GM19239 (cell line): ENCODE results near the gene PIK3R5.
A peak's percentile ranks its signal among the peaks of the same experiment; 100 is the strongest.

ENCODE experiments used
- DNase-seq: peaks from one replicate; pipeline ENCODE4 v3.0.0; 2011; ENCODE audit warnings: low spot score; ENCODE audit not compliant: insufficient read length
- FAIRE-seq: peaks from 2 replicates; lab custom pipeline; 2011; peaks lifted over from hg19 to GRCh38; lab: Jason Lieb, UNC

PIK3R5 gene, protein sequence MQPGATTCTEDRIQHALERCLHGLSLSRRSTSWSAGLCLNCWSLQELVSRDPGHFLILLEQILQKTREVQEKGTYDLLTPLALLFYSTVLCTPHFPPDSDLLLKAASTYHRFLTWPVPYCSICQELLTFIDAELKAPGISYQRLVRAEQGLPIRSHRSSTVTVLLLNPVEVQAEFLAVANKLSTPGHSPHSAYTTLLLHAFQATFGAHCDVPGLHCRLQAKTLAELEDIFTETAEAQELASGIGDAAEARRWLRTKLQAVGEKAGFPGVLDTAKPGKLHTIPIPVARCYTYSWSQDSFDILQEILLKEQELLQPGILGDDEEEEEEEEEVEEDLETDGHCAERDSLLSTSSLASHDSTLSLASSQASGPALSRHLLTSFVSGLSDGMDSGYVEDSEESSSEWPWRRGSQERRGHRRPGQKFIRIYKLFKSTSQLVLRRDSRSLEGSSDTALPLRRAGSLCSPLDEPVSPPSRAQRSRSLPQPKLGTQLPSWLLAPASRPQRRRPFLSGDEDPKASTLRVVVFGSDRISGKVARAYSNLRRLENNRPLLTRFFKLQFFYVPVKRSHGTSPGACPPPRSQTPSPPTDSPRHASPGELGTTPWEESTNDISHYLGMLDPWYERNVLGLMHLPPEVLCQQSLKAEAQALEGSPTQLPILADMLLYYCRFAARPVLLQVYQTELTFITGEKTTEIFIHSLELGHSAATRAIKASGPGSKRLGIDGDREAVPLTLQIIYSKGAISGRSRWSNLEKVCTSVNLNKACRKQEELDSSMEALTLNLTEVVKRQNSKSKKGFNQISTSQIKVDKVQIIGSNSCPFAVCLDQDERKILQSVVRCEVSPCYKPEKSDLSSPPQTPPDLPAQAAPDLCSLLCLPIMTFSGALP

DNA sequence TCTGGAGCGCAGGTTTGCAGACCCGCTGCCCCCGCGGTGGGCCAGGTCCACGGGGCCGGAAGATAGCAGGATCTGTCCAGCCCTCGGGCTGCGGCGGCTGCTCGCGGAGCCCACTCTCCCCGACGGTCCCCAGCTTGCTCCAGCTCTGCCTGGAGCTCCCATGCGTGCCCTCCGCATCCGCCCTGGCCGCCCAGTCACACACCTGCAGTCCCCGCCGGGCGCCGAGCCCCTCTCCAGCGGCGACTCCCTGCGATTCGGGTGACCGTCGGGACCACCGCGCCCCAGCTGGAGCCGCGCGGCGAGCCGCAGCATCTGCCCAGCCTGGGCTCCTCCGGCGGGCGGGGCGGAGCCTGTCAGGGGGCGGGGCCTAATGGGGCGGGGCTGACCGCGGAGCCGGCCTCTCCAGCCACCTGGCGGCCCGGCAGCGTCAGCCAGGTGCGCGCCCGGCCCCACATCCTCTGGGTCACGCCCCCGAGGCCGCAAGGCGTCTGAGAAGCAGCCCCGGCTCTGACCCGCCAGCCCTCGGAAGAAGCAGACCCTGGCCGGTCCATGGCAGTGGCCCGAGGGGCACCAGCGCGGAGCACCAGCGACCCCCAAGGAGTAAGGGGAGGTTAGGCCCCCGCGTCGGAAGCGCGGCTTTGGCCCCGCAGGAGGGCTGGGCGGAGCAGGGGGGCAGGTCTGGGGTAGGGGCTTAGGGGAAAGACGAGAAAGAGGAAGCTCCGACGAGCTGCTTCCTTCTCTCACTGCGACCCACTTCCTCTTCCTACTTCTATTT, at the start of gene PIK3R5:
TSS of gene PIK3R5 (minus strand) at position 314 of the 775 bp plus-strand sequence. CDS start 54,213 bp downstream, outside the sequence.
- DNase-seq (peak; percentile 87), FAIRE-seq (peak; percentile 88)

DNA sequence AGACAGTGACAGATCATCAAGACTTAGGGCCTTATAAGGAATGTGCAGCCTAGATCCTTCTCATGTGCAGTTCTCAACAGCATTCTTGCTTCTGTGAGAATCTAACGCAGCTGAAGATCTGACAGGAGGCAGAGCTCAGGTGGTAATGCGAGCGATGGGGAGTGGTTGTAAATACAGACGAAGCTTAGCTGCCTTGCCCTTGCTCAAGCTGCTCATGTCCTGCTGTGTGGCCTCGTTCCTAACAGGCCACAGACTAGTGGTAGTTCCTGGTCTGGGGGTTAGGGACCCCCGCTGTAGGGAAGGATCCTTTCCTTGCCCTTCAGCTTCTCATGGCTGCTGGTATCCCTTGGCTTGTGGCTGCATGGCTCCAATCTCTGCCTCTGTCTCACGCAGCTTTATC, 45.5 kb upstream of the PIK3R5 start:
- DNase-seq (no peak), FAIRE-seq (no peak)

DNA sequence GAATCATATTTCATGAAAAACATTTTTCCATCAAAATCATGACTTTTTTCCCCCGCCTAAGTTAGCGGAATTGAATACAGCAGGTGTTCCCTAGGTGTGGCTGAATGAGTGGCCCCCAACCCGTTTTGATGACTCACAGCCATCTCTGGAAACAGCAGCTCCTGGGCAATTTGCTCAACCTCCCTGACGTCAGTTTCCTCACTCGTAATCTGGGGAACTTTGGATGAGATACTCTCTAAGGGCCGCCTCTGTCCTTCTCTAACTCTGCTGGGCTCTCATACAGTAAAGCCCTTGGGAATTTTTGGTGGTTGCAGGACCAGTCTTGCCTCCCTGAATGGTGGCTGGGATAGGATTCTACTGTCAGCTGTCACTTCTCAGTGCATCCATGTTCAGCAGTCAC, 44.2 kb upstream of the PIK3R5 start:
- FAIRE-seq (no peak), DNase-seq (no peak)

GRCh38 chr17:9009096-9009495, 43.6 kb upstream of the PIK3R5 start:
- DNase-seq (no peak), FAIRE-seq (no peak)

GRCh38 chr17:9007052-9007714, 41.7 kb upstream of the PIK3R5 start:
- FAIRE-seq = no peak
- no peak for DNase-seq

GRCh38 chr17:9006175-9006767, 40.8 kb upstream of the PIK3R5 start:
- FAIRE-seq (no peak), DNase-seq (no peak)

DNA sequence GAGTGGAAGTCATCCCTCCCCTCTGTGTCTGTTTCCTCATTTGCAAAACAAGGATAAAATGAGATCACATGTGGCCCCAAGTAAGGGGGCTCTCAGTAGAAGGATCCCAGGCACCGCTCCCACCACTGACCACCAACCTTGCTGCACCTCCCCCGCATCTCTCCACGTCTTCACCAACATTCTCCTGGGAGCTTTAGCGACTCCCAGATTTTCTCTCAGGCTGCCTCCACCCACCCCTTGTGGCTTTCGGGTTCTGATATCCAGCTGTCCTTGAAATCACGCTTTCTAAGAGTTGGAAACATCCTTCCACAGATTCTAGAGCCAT, 39.4 kb upstream of the PIK3R5 start:
- DNase-seq (no peak), FAIRE-seq (no peak)

- FAIRE-seq (no peak), DNase-seq (no peak)
Observed at GRCh38 chr17:9004132-9004960, 38.8 kb upstream of the PIK3R5 start.

GRCh38 chr17:9003355-9004131, 38.0 kb upstream of the PIK3R5 start:
- peak; percentile 21 for DNase-seq
- no peak for FAIRE-seq

- DNase-seq (peak; percentile 70), FAIRE-seq (no peak)
Observed at GRCh38 chr17:9002606-9003354, 37.3 kb upstream of the PIK3R5 start.

- FAIRE-seq (no peak), DNase-seq (no peak)
Observed at GRCh38 chr17:9002227-9002605, 36.7 kb upstream of the PIK3R5 start.

- FAIRE-seq = peak; percentile 26
Observed at GRCh38 chr17:9001559-9001958, 36.1 kb upstream of the PIK3R5 start.

GRCh38 chr17:8997994-8998628, 32.6 kb upstream of the PIK3R5 start:
- FAIRE-seq = peak; percentile 73
- peak; percentile 77 for DNase-seq

More at GRCh38 chr17:9001559-9001958, 36.1 kb upstream of the PIK3R5 start:
- DNase-seq = no peak

DNA sequence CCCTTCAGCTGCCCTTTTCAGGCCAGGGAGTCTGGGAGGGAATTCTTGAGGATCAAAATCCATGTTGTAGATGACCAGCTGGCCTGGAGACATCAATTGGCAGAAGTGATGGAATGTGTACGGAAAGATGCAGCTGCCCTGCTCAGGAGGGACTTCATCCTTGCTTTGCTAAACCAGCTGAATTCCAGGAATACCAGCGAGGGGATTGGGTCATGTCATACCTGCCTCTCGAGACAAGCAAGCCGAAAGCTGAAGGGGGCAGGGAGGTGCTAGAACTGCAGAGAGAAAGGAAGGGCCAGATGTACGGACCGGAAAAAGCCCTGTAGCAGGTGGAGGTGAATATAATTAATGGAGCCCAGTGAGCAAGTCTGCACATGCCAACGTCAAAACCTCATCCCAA, 30.2 kb upstream of the PIK3R5 start:
- FAIRE-seq (no peak), DNase-seq (no peak)

DNA sequence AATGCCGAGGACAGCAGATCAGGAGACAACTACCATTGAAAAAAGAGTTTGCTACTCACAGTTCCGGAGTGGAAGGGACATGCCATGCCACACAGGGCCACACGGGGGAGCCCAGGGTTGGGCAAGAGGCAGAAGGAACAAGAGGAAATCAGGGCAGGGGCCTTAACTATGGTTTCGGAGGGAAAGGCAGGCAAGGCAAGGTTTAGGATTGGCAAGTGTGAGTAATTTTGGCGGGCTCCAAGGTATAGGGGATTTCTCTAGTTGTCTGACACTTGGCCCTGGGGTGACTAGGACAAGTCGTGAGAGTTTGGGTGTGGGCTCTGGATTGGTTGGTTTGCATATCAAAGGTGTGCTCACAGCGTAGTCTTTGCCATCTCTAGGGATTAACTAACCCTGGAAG, 28.8 kb upstream of the PIK3R5 start:
- peak; percentile 63 for FAIRE-seq
- no peak for DNase-seq

DNA sequence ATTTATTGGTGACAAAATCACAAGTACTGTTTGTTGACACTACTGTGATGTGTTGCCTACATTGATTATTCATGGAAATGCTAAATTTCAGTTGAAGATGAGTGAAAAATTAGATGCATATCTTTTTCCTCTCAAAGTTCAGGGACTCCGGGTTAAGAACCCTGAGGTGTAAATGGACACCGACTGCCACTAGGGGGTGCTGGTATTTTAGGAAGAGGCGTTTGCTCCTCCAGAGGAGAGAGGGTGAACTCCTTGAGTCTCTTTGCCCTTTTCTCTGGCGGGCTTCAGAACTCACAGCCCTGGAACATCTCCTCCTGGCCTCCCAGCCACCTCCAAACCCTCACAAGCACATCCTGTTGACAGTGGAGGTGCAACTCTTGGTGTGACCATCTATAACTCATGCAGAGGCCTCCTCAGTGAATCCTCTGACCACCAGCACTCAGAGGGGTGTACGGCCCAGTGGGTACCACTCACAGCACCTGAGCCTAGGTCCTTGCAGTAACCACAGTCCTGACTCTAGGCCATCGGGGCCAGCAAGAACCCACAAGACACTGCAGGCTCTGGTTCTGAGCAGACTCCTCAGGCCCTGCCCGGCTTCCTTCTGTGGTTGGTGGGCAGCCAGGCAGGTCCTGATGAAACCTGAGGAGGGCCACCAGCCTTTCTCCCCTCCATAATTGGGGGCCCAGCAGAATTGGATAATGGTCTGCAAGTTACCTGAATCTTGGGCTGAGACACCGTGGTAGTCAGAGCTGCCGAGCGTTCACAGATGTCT, 26.2 kb upstream of the PIK3R5 start:
- no peak for DNase-seq

More for the DNA sequence above, 26.2 kb upstream of the PIK3R5 start:
- peak; percentile 73 for FAIRE-seq
